Activated CD4-positive, alpha-beta T cell treated with anti-CD3 and anti-CD28 coated beads for 24 hours (primary cell): ENCODE results near the gene FLNB.
"Not testable (repeated sequence)": the region's sequence is repeated elsewhere in the genome, so short reads cannot be mapped to it uniquely, and the experiment has no call there.

ENCODE experiments used
- DNase-seq, 2 donors: peaks; one replicate each; pipeline ENCODE4 v3.0.0-alpha.2; 2020; ENCODE audit warnings: low read depth in 2 of 2

The FLNB gene

DNA sequence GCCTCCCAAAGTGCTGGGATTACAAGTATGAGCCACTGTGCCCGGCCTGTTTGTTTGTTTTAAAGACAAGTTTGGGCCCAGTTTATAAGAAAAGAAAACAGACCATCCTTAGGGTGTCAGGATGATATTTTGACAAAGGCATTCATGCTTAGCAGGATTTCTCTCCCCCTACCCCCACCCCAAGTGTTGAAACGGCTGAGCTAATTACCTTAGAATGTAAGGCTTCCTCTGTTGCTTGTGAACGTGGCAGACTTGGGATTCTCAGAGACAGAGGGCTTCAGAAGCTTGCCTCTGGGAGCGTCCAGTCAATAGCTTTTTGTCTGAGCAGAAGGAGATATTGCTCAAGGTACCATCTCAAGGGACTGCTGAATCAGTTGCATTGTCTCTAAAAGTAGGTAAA lies 24.0 kb downstream of the FLNB start:
- no peak for DNase-seq

DNA sequence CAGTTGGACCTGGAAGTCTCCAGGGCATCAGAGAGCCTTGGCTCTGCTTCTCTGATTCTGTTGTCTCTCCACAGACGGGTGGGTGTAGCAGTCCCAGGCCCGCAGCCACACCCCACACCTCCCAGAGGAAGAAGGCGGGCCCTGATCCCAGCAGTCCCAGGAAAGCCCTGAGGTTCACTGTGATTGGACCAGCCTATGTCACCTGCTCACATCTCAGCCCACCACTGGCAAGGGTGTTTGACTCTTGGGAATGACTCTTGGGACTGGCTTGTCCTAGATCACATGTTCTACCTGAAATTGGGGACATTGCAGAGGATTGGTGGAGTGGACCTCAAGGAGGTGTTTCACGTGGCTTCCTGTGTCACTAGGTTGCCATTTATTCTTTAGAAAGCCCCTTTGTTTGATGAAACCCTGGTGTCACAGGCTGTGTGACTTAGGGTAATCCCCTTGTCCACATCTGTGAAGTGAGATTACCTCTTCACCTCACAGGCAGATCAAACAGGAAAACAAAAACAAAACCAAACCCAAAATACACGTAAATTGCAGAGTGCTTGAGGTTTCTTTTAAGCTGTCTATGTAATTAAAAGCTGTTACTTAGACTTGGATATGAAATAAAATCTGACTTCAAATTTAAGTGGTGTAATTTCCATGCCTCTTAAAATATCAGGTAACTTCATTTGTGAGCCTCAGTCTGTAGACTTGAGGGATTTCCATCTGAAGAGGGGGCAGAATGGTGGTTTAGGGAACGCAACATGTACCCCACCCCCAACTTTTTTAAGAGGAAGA lies 26.7 kb downstream of the FLNB start:
- peak in 1 of 2 donors; percentile 7 for DNase-seq

DNA sequence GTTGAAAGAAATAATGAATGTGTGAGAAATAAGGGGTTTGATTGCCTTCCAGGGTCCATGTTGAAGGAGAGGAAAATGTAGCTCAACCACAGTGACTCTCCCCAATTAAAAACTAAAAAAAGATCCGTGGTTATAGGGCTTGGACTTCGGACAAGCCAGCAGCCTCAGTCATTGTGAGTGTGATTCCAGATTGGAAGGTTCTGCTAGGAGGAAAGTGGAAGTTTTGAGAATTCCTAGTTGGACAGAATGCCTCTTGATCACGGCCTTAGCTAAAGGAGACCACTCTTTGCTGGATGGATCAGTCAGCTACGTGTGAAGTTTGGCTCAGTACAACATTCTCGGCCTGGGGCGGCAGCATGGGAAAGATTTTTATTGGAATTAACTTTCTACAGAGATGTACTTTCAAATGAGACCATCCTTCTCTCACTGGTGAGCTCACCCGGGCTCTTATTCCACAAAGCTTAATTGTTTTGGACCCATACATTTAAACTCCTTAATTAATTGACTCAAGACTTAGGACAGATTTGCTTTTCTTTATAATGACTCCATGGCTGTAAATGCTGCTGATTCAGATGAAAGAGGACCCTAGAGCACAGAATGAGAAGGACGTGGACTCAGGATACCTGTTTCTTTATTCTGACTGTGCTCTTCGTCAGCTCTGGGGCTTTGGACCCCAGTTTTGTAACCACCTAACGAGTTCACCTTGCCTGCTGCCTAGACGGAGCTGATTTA lies 27.5 kb downstream of the FLNB start:
- no peak for DNase-seq

DNA sequence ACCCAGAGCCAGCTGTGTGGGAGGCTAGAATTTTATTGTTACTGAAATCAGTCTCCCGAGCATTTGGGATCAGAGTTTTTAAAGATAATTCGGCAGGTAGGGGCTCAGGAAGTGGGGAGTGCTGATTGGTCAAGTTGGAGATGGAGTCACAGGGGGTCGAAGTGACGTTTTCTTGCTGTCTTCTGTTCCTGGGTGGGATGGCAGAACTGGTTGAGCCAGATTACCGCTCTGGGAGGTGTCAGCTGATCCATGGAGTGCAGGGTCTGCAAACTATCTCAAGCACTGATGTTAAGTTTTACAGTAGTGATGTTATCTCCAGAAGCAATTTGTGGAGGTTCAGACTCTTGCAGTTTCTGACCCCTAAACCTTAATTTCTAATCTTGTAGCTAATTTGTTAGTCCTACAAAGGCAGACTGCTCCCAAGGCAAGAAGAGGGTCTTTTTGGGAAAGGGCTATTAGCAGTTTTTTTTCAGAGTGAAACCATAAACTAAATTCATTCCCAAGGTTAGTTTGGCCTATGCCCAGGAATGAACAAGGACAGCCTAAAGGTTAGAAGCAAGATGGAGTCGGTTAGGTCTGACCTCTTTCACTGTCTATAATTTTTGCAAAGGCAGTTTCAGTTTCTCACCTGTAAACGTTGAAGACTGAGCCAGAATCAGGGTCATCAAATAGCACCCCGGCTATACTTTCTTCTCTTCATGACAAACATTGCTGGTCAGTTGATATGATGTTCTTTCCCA lies 28.2 kb downstream of the FLNB start:
- no peak for DNase-seq

DNA sequence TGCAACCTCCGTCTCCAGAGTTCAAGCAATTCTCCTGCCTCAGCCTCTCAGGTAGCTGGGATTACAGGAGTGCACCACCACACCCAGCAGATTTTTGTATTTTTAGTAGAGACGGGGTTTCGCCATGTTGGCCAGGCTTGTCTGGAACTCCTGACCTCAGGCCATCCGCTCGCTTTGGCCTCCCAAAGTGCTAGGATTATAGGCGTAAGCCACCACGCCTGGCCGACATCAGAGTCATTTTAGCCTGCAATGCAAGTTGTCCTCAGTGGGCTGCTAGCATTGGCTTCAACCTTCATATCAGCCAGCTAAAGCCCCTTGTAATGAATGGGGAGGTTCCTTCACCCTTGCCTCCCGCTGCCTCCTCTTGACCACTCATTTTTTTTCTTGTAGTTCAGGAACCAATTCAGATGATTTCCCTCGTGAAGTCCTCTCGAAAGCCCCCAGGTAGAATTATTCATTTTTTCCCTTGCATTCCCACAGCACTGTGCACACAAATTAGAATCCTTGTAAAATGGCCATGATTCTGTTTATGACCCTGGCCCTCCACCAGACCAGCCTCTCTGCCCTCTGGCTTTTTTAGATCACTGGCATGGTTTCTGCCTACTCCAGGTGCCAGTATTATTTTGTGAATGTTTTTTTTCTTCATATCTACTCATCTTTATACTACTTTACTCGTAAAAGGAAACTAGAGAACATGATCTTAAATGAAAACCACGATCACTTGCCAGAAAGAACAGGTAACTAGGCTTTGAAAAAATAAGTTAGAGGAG lies 29.1 kb downstream of the FLNB start:
- DNase-seq = no peak

DNA sequence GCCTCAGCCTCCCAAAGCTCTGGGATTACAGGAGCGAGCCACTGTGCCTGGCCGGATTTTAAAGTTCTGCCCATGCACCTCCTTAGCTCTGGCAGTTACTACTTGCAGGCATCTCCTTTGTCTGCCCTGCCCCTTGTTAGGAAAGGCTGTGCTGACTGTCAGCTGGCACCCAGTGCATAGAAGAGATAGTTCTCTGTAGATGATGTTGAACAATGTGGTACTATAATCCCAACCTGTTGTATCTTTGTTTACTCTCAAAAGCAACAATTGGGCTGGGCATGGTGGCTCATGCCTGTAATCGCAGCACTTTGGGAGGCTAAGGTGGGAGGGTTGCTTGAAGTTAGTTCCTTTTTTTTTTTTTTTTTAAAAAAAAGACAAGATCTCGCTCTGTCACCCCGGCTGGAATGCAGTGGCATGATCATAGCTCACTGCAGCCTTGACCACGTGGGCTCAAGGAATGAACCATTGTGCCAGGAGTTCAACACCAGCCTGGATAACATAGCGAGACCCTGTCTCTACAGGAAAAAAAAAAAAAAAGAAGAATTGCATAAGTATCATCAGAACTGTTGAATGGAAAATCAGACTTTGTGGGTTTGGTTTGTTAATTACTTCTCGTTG lies 30.6 kb downstream of the FLNB start:
- DNase-seq = no peak

DNA sequence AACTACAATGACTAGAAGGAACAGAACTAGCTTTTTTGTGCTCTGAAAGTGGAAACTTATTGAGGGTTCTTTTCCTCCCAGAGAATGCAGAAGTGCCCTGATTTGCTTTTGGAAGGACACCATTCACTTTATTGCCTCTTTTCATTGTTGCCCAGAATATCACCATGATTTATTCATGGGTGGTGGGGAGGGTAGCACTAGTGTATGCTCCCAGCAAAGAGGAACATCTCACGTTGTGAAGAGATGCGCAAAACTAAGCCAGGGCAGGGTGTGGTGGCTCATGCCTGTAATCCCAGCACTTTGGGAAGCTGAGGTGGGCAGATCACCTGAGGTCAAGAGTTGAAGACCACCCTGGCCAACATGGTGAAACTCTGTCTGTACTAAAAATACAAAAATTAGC lies 31.4 kb downstream of the FLNB start:
- no peak for DNase-seq

DNA sequence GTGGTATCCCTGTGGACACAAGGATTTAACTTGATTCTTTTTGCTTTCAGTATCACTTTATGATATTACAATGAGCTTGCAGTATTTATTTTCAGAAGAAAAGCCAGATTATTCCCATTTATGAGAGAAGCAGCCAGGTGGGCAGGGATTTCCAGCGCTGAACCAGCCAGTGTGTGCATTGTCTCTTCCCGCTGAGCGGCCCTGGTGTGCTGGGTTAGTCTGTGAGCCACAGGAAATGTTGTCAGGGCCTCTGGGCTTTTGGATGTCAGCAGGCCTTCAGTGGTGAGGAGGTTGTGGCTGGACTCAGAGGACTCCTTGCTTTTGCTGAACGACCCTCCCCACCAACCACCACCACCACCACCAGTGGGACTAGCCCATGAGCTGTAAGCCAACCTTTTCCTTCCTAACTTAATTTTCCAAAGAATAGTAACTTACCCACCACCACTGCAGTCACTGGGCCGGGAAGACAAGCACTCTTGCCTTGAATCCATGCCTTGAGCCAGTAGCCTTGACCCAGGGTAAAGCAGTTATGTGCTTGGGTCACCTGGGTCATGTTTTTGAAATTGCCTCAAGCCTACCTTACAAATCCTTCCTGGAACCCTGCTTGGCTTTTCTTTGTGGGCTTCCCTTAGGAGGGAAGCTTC lies 33.1 kb downstream of the FLNB start:
- DNase-seq = no peak

DNA sequence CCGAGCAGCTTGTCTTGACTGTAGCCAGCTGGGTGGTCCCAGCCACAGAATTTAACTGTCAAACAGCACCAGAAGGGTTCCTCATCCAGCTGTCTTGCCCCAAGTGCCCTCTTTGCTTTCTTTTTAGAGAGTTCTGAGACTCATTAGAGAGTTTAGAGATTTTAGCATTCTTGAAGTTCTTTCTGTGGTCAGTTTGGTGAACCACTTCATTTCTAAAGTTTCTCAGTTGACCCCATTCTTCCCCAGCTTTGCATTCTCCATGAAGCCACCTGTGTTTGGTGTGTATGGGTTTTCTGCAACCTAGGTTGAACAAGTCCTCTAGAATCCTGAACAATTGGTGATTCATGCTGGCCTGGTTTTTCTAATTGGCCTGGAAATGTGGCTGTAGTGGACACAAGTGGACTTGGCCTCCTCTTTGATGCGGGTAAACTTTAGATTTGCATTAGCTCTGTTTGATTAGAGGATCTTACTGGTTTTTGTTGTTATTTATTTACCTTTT lies 33.7 kb downstream of the FLNB start:
- DNase-seq = no peak

DNA sequence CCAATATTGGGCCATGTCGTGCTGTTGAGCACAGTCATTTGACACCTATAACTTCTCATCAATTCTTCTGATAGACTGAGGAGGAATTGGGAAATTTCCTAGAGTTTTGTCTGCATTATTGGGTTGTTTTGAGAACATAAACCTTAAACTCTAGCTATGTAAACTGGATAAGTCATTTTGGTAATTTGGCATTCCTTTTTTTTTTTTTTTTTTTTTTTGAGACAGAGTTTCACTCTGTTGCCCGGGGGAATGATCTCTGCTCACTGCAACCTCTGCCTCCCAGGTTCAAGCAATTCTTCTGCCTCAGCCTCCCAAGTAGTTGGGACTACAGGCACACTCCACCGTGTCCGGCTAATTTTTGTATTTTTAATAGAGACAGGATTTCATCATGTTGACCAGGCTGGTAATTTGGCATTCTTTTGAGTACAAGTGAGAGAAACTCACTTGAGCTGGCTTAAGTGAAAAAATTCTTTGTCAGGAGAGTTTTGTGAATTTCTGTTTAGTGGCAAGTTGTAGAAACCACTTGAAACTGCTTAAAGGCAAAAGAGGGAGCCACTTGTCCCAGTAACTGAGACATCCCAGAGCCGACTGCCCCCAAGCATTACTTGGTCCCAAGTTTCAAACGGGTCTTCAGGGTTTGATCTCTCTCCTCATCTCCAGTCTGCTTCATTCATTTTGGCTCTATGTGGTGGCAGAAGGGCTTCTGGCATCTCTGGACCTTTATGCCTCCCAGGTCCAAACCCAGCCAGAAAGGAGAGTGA lies 34.9 kb downstream of the FLNB start:
- no peak for DNase-seq

DNA sequence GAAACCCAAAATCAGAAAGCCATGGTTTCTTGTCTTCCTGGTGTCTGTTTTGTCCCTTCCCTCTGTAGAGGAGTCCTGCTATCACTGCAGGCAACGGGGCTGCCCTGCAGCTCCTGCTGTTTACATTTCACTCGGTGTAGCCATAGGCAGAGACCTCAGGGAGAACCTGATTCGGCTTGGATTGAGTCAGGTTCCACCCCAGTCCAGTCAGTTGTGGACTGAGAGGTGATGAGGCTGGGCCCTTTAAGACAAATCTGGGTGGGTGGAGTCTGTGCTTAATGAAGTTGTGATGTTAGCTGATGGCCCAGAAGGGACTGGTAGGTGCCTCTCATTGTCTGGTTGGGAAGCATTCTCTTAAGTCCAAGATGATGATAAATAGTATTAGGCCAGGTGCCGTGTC lies 35.7 kb downstream of the FLNB start:
- DNase-seq = no peak

DNA sequence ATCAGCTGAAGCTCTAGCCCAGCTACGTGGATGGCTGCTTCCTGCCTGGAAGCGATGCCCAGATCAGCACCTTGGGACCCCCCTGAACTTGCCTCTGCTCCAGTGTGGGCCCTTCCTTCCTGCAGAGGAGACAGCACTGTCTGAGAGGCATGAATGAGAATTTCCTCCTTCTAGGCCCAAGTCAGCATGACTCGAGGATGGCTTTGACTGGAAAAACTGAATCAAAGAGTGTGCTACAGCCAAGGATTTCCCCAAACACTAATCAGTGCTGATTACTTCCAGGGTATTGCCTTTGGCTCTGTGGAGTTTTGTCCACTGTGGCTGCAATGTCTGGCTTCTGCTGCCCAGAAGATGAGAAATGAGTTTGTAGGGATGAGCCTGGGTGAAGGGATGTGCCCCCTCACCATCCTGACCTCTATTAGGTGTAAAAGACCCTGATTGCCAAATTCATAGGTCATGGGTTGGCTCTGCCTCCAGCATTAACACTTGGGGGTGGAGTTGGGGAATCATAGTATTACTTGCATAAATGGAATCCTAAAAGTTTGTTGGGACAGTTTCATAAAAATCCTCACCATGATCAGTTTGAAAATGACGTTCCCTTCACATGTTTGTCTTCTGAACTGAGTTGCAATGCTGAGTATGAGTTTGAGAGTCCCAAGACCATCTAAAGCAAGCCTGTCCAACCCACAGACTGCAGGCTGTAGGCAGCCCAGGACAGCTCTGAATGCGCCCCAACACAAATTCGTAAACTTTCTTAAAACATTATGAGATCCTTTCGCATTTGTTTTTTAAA lies 36.7 kb downstream of the FLNB start:
- no peak for DNase-seq

DNA sequence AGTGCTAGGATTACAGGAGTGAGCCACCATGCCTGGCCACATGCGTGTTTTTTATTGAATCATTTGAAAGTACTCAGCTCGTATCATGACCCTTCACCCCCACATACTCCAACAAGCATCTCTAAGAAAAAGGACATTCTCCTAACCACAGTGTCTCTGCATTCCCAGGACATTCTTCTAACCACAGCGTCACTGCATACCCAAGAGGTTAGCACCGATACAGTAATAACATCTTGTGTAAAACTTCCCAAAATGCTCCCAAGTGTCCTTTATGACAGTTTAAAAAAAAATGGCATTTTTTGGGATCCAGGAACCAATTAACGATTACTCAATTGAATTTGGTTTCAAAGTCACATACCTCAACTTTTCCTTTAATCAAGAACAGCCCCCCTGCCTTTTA lies 39.6 kb downstream of the FLNB start:
- no peak for DNase-seq

DNA sequence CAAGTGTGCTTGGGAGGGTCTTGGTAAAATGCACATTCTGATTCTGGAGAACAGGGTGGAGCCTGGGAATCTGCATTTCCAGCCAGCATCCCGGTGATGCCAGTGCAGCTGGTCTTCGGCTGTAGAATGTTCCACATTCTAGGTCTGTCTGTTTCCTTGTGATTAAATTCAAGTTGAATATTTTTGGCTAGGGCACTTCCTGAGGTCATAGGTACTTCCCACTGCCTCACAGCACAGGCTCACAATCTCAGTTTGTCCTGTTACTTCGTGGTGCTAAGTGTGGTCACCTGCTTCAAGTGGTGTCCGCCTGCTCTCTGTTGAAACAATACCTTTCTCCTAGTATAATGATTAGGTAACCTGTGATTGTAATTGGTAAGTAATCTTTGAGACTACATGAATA lies 40.1 kb downstream of the FLNB start:
- no peak for DNase-seq

DNA sequence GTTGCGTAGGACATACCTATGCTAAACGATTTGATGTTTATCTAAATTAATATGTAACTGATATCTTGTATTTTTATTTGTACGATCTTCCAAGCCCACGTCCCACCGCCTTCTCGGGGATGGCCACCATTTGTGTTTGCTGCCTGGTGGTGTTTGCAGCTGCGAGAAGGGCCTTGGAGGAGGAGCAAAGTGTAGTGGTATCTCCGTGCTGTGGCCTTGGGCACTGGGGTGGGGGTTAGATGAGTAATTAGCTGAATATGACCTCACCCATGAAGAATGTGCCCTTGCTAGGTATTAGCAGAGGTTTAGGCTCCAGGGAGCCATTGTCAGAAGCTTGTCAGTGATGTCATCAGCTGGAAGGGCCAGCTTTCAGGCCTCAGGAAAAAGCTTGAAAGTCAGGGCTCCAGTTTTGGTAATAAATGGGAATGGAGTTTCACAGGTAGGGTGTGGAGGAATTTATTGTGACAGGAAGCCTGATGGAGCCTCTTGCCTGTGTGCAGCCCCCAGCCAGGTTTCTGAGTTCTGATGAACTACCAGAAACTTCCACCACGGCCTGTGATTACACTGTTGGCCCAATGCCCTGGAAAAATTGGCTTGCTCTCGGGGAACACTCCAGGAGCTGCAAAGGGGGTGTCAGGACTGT lies 41.0 kb downstream of the FLNB start:
- DNase-seq = no peak

DNA sequence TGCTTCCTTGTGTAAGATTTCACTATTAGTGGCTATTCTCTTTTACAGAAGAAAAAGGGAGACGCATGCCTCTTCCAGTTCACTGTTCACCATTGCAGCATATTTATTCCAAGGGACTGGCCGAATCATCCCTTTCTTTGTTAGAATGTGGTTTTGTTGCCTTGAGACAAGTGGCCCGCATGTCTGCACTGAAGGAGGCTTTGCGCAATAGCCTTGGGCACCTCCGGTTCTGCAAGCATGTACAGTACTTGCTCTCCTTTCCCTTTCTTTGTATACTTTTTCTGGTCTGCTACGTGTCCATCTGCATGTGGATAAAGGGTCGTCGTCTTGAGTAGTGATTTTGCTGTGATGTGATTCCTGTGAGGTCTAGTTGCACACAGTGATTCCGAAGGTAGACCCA lies 43.0 kb downstream of the FLNB start:
- no peak for DNase-seq

DNA sequence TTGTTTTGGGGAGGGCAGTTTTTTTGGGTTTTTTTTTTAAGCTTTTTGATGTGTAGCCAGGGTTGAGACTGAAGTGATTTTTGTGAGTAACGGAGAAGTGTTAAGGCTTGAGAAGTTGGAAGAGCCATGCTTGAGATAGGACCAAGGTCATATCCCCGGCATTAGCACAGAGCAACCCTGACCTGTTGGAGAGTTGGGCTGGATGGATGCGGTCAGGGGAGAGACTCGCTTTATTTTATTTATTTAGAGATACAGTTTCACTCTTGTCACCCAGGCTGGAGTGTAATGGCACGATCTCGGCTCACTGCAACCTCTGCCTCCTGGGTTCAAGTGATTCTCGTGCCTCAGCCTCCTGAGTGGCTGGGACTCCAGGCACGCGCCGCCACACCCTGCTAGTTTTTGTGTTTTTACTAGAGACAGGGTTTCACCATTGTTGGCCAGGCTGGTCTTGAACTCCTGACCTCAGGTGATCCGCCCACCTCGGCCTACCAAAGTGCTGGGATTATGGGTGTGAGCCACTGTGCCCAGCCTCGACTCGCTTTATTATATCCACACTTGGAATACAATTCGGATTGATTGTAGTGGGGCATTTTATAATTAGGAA lies 43.5 kb downstream of the FLNB start:
- not testable (repeated sequence) for DNase-seq
